ENCODE results near the gene C1orf94.

- TF ChIP-seq, protein P1, sequence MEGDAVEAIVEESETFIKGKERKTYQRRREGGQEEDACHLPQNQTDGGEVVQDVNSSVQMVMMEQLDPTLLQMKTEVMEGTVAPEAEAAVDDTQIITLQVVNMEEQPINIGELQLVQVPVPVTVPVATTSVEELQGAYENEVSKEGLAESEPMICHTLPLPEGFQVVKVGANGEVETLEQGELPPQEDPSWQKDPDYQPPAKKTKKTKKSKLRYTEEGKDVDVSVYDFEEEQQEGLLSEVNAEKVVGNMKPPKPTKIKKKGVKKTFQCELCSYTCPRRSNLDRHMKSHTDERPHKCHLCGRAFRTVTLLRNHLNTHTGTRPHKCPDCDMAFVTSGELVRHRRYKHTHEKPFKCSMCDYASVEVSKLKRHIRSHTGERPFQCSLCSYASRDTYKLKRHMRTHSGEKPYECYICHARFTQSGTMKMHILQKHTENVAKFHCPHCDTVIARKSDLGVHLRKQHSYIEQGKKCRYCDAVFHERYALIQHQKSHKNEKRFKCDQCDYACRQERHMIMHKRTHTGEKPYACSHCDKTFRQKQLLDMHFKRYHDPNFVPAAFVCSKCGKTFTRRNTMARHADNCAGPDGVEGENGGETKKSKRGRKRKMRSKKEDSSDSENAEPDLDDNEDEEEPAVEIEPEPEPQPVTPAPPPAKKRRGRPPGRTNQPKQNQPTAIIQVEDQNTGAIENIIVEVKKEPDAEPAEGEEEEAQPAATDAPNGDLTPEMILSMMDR (conservative IDR thresholded peaks at IDR 0.05 in 1 of 2, IDR thresholded peaks at IDR 0.05 in 1 of 2; ENCODE audit: extremely low read depth in 1 of 2, insufficient read depth in 1 of 2, low read depth in 1 of 2, low read length in 2 of 2), result no peak
- no peak for TF ChIP-seq EZH2 (IDR thresholded peaks at IDR 0.05; ENCODE audit: borderline replicate concordance, low read length)
Measured at GRCh38 chr1:34137411-34137810, 39.3 kb upstream of the C1orf94 start.

Data from mammary epithelial cell (primary cell).